Measurements from ENCODE around the gene OPN1LW.
"Not testable (repeated sequence)": the region's sequence is repeated elsewhere in the genome, so short reads cannot be mapped to it uniquely, and the experiment has no call there.

Gene OPN1LW

GRCh38 chrX:154135458-154136229 lies 8.4 kb upstream of the OPN1LW start:
- DNase-seq (ENCODE audit: low read depth), result no peak

- DNase-seq (ENCODE audit: low read depth), result peak; percentile 33
Measured at GRCh38 chrX:154136627-154137161, 7.3 kb upstream of the OPN1LW start.

GRCh38 chrX:154138857-154139256 lies 5.2 kb upstream of the OPN1LW start:
- DNase-seq (ENCODE audit: low read depth), result no peak

GRCh38 chrX:154140206-154140605 lies 3.8 kb upstream of the OPN1LW start:
- no peak for DNase-seq (ENCODE audit: low read depth)

GRCh38 chrX:154140742-154141141 lies 3.3 kb upstream of the OPN1LW start:
- DNase-seq (ENCODE audit: low read depth), result no peak

- no peak for DNase-seq (ENCODE audit: low read depth)
Measured at GRCh38 chrX:154142386-154142785, 1.7 kb upstream of the OPN1LW start.

- DNase-seq (ENCODE audit: low read depth), result no peak
Measured at GRCh38 chrX:154142950-154143745, 895 bp upstream of the OPN1LW start.

GRCh38 chrX:154151030-154151429 lies 7.0 kb downstream of the OPN1LW start:
- DNase-seq (ENCODE audit: low read depth), result not testable (repeated sequence)

- not testable (repeated sequence) for DNase-seq (ENCODE audit: low read depth)
Measured at GRCh38 chrX:154156221-154156620, 12.2 kb downstream of the OPN1LW start.

- DNase-seq (ENCODE audit: low read depth), result not testable (repeated sequence)
Measured at GRCh38 chrX:154157207-154157606, 13.2 kb downstream of the OPN1LW start.

- DNase-seq (ENCODE audit: low read depth), result not testable (repeated sequence)
Measured at GRCh38 chrX:154159345-154159744, 15.3 kb downstream of the OPN1LW start.

GRCh38 chrX:154164902-154165301 lies 20.9 kb downstream of the OPN1LW start:
- not testable (repeated sequence) for DNase-seq (ENCODE audit: low read depth)

GRCh38 chrX:154168384-154168783 lies 24.3 kb downstream of the OPN1LW start:
- not testable (repeated sequence) for DNase-seq (ENCODE audit: low read depth)

GRCh38 chrX:154172535-154172943 lies 28.5 kb downstream of the OPN1LW start:
- not testable (repeated sequence) for DNase-seq (ENCODE audit: low read depth)

- DNase-seq (ENCODE audit: low read depth), result not testable (repeated sequence)
Measured at GRCh38 chrX:154174356-154174755, 30.3 kb downstream of the OPN1LW start.

- not testable (repeated sequence) for DNase-seq (ENCODE audit: low read depth)
Measured at GRCh38 chrX:154182296-154182695, 38.3 kb downstream of the OPN1LW start, which contains the start of gene OPN1MW. Gene OPN1MW, plus strand, starts transcription at chrX:154182596. Its CDS starts 82 bp downstream, at chrX:154182678.

GRCh38 chrX:154183794-154184193 lies 39.8 kb downstream of the OPN1LW start:
- not testable (repeated sequence) for DNase-seq (ENCODE audit: low read depth)

- DNase-seq (ENCODE audit: low read depth), result not testable (repeated sequence)
Measured at GRCh38 chrX:154192846-154193245, 48.8 kb downstream of the OPN1LW start.

GRCh38 chrX:154194316-154194715 lies 50.3 kb downstream of the OPN1LW start:
- not testable (repeated sequence) for DNase-seq (ENCODE audit: low read depth)

GRCh38 chrX:154196466-154196865 lies 52.4 kb downstream of the OPN1LW start:
- DNase-seq (ENCODE audit: low read depth), result not testable (repeated sequence)
